ENCODE data around the gene MEN1.
"Not testable (repeated sequence)": the region's sequence is repeated elsewhere in the genome, so short reads cannot be mapped to it uniquely, and the experiment has no call there.

The MEN1 gene

GRCh38 chr11:64832467-64833197 lies 22.3 kb upstream of the MEN1 start:
- no peak for DNase-seq

GRCh38 chr11:64831411-64831891 lies 21.1 kb upstream of the MEN1 start:
- DNase-seq, result no peak

- no peak for DNase-seq
Observed at GRCh38 chr11:64829536-64830251, 19.3 kb upstream of the MEN1 start.

GRCh38 chr11:64827451-64827839 lies 17.1 kb upstream of the MEN1 start:
- no peak for DNase-seq

GRCh38 chr11:64826578-64827450 lies 16.5 kb upstream of the MEN1 start:
- DNase-seq, result no peak

GRCh38 chr11:64826062-64826461 lies 15.7 kb upstream of the MEN1 start:
- DNase-seq, result no peak

- DNase-seq, result no peak
Observed at GRCh38 chr11:64823568-64824119, 13.3 kb upstream of the MEN1 start.

- DNase-seq, result no peak
Observed at GRCh38 chr11:64817476-64817875, 7.1 kb upstream of the MEN1 start.

- not testable (repeated sequence) for DNase-seq
Observed at GRCh38 chr11:64815433-64815832, 5.1 kb upstream of the MEN1 start.

- no peak for DNase-seq
Observed at GRCh38 chr11:64814712-64815187, 4.4 kb upstream of the MEN1 start.

- no peak for DNase-seq
Observed at GRCh38 chr11:64813826-64814225, 3.5 kb upstream of the MEN1 start.

GRCh38 chr11:64810891-64811272 lies 531 bp upstream of the MEN1 start:
- DNase-seq, result no peak

GRCh38 chr11:64809781-64810241 lies 540 bp downstream of the MEN1 start:
- no peak for DNase-seq

- DNase-seq, result no peak
Observed at GRCh38 chr11:64805481-64805880, 4.9 kb downstream of the MEN1 start.

- no peak for DNase-seq
Observed at GRCh38 chr11:64804346-64805210, 5.8 kb downstream of the MEN1 start.

- no peak for DNase-seq
Observed at GRCh38 chr11:64803846-64804345, 6.5 kb downstream of the MEN1 start.

GRCh38 chr11:64803158-64803845 lies 7.0 kb downstream of the MEN1 start, which contains the start of gene MAP4K2:
Gene MAP4K2, minus strand, starts transcription at chr11:64803214. Its CDS starts 65 bp downstream, at chr11:64803149.
- peak; percentile 81 for DNase-seq

- no peak for DNase-seq
Observed at GRCh38 chr11:64802370-64803157, 7.8 kb downstream of the MEN1 start.

- DNase-seq, result no peak
Observed at GRCh38 chr11:64801561-64802369, 8.6 kb downstream of the MEN1 start.
